ENCODE measurements around the gene GLIPR1. TPM values are rescaled to one million over a fixed set of nuclear protein-coding genes. Genes with fewer than 3 reads are reported as not detected.

GLIPR1 gene
- total RNA-seq, 1 experiment from 2014 or later: 36.4 TPM

DNA sequence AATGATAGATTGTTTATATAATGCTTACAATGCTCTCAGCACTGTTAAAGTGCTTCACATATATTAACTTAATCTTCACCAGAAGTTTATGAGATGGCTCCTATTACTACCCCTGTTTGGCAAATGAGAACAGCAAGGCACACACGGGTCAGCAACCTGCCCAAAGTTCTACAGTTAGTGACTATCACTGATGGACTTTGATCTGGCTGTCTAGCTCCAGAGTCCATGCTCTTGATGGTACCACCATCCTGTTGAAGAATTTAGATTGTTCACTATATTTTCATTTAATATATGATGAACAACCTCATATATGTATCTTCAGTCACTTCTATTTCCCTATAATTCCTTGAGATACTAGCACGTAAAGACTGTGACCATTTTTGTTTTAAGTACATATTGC, 10.6 kb downstream of the GLIPR1 start:
- Mint-ChIP-seq H3K4me3 (ENCODE audit: unreplicated experiment) (no peak overlapping the region), H3K27me3 (ENCODE audit: insufficient read depth, unreplicated experiment) (no peaks in the 10 kb centered on the region), H3K36me3 (ENCODE audit: insufficient read depth, unreplicated experiment) (peaks cover 56% of the 10 kb centered on the region), H3K9me3 (ENCODE audit: unreplicated experiment) (no peaks in the 10 kb centered on the region), H3K4me1 (ENCODE audit: insufficient read depth, unreplicated experiment) (peaks cover 13% of the 10 kb centered on the region), H3K27ac (ENCODE audit: low read depth, unreplicated experiment) (no peak overlapping the region)
- ChIA-PET POLR2A (no interaction called here), CTCF (interaction anchor here (1.3 kb wide), 1 partner anchor 100 kb away, joined by 3 read pairs; no protein-coding TSS in a partner anchor)
- TF ChIP-seq, protein P1, sequence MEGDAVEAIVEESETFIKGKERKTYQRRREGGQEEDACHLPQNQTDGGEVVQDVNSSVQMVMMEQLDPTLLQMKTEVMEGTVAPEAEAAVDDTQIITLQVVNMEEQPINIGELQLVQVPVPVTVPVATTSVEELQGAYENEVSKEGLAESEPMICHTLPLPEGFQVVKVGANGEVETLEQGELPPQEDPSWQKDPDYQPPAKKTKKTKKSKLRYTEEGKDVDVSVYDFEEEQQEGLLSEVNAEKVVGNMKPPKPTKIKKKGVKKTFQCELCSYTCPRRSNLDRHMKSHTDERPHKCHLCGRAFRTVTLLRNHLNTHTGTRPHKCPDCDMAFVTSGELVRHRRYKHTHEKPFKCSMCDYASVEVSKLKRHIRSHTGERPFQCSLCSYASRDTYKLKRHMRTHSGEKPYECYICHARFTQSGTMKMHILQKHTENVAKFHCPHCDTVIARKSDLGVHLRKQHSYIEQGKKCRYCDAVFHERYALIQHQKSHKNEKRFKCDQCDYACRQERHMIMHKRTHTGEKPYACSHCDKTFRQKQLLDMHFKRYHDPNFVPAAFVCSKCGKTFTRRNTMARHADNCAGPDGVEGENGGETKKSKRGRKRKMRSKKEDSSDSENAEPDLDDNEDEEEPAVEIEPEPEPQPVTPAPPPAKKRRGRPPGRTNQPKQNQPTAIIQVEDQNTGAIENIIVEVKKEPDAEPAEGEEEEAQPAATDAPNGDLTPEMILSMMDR (IDR thresholded peaks at IDR 0.05; ENCODE audit: unreplicated experiment): no peak
- intact Hi-C loops (cut with micrococcal nuclease): no loop called here
- no peak for DNase-seq (ENCODE audit: unreplicated experiment)
- BruUV-seq (replicated peaks): no TSS peak

GRCh38 chr12:75503459-75503858, 22.9 kb downstream of the GLIPR1 start:
- Mint-ChIP-seq H3K9me3 (ENCODE audit: unreplicated experiment) (no peaks in the 10 kb centered on the region), H3K36me3 (ENCODE audit: insufficient read depth, unreplicated experiment) (peaks cover 41% of the 10 kb centered on the region), H3K27ac (ENCODE audit: low read depth, unreplicated experiment) (no peak overlapping the region), H3K4me1 (ENCODE audit: insufficient read depth, unreplicated experiment) (peaks cover 14% of the 10 kb centered on the region), H3K4me3 (ENCODE audit: unreplicated experiment) (no peak overlapping the region), H3K27me3 (ENCODE audit: insufficient read depth, unreplicated experiment) (no peaks in the 10 kb centered on the region)
- DNase-seq (ENCODE audit: unreplicated experiment): no peak
- CTCF ChIA-PET: interaction anchor here (1.4 to 2.6 kb wide), 4 partner anchors 17 to 169 kb away, joined by 4 to 25 read pairs (median 17); partner anchors contain the start of genes GLIPR1L1 and GLIPR1L2
- TF ChIP-seq, protein P1 (IDR thresholded peaks at IDR 0.05; ENCODE audit: unreplicated experiment): no peak
- POLR2A ChIA-PET: interaction anchor here (0.8 to 2.4 kb wide), 2 partner anchors 112 to 306 kb away, joined by 3 to 9 read pairs; partner anchors contain the start of gene GLIPR1L2
- no TSS peak for BruUV-seq (replicated peaks)
- intact Hi-C loops (cut with micrococcal nuclease): loop anchor here (10.0 kb wide), 1 partner anchor 699 kb away; no protein-coding TSS in a partner anchor

- Mint-ChIP-seq H3K4me3 (ENCODE audit: unreplicated experiment) (no peak overlapping the region), H3K27ac (ENCODE audit: low read depth, unreplicated experiment) (no peak overlapping the region), H3K27me3 (ENCODE audit: insufficient read depth, unreplicated experiment) (no peaks in the 10 kb centered on the region), H3K36me3 (ENCODE audit: insufficient read depth, unreplicated experiment) (peaks cover 37% of the 10 kb centered on the region), H3K4me1 (ENCODE audit: insufficient read depth, unreplicated experiment) (peaks cover 16% of the 10 kb centered on the region), H3K9me3 (ENCODE audit: unreplicated experiment) (no peaks in the 10 kb centered on the region)
- intact Hi-C loops (cut with micrococcal nuclease): loop anchor here (10.0 kb wide), 1 partner anchor 699 kb away; no protein-coding TSS in a partner anchor
- POLR2A ChIA-PET: interaction anchor here (0.9 to 2.4 kb wide), 2 partner anchors 15 to 112 kb away, joined by 3 to 9 read pairs; partner anchors contain the start of gene GLIPR1L2
- CTCF ChIA-PET: interaction anchor here (1.5 to 2.6 kb wide), 4 partner anchors 19 to 206 kb away, joined by 3 to 25 read pairs (median 17); partner anchors contain the start of genes GLIPR1L1 and GLIPR1L2
- no TSS peak for BruUV-seq (replicated peaks)
- DNase-seq (ENCODE audit: unreplicated experiment): no peak
- TF ChIP-seq, protein P1 (IDR thresholded peaks at IDR 0.05; ENCODE audit: unreplicated experiment): no peak
These were observed 23.3 kb downstream of the GLIPR1 start for GRCh38 chr12:75503866-75504265.

GRCh38 chr12:75505706-75506312, 25.3 kb downstream of the GLIPR1 start:
- CTCF ChIA-PET: interaction anchor here (1.1 to 2.6 kb wide), 7 partner anchors 21 to 178 kb away, joined by 3 to 25 read pairs (median 4); partner anchors contain the start of genes GLIPR1L1 and GLIPR1L2
- Mint-ChIP-seq H3K27me3 (ENCODE audit: insufficient read depth, unreplicated experiment) (no peaks in the 10 kb centered on the region), H3K36me3 (ENCODE audit: insufficient read depth, unreplicated experiment) (peaks cover 21% of the 10 kb centered on the region), H3K4me1 (ENCODE audit: insufficient read depth, unreplicated experiment) (peaks cover 23% of the 10 kb centered on the region), H3K27ac (ENCODE audit: low read depth, unreplicated experiment) (no peak overlapping the region), H3K4me3 (ENCODE audit: unreplicated experiment) (no peak overlapping the region), H3K9me3 (ENCODE audit: unreplicated experiment) (no peaks in the 10 kb centered on the region)
- POLR2A ChIA-PET: interaction anchor here (0.5 to 2.4 kb wide), 3 partner anchors 114 to 878 kb away, joined by 3 to 9 read pairs (median 5); partner anchors contain the start of genes GLIPR1L1 and GLIPR1L2
- no TSS peak for BruUV-seq (replicated peaks)
- TF ChIP-seq, protein P1 (IDR thresholded peaks at IDR 0.05; ENCODE audit: unreplicated experiment): peak; percentile 56
- DNase-seq (ENCODE audit: unreplicated experiment): peak; percentile 40
- intact Hi-C loops (cut with micrococcal nuclease): loop anchor here (1.0 to 10.0 kb wide), 3 partner anchors 172 to 817 kb away; partner anchors contain the start of gene GLIPR1L1
